Measurements from ENCODE around the gene RPH3AL.
"Not testable (repeated sequence)": the region's sequence is repeated elsewhere in the genome, so short reads cannot be mapped to it uniquely, and the experiment has no call there.

GRCh38 chr17:234994-235830, 117.4 kb downstream of the RPH3AL start:
- TF ChIP-seq POLR2A (IDR thresholded peaks at IDR 0.05); POLR2AphosphoS5 (IDR thresholded peaks at IDR 0.05); CTCF (IDR thresholded peaks at IDR 0.05 in 8 of 11, conservative IDR thresholded peaks at IDR 0.05 in 3 of 11): not testable (repeated sequence)
